Measurements from ENCODE around the gene MYO3A. TPM values are rescaled to one million over a fixed set of nuclear protein-coding genes. Genes with fewer than 3 reads are reported as not detected.

MYO3A gene
- total and polyA plus RNA-seq, 2 experiments from 2014 or later: 3.0 to 10.7 TPM

GRCh38 chr10:26214551-26215395 is 280.7 kb downstream of the MYO3A start:
- Histone ChIP-seq H2AFZ (peak overlapping the region; percentile 75), H3K4me3 (peak overlapping the region; percentile 75), H3K27me3 (ENCODE audit: insufficient read depth) (peaks cover 94% of the 10 kb centered on the region), H3K36me3 (ENCODE audit: insufficient read depth) (no peaks in the 10 kb centered on the region), H3K9me2 (ENCODE audit: insufficient read depth) (no peaks in the 10 kb centered on the region), H4K20me1 (replicated peaks; ENCODE audit: insufficient read depth) (no peaks in the 10 kb centered on the region), H3K4me2 (peak overlapping the region; percentile 91), H3F3A (replicated peaks; ENCODE audit: low read depth) (peaks cover 12% of the 10 kb centered on the region; the same call in 1 of the 2 replicates), H3K79me2 (replicated peaks; ENCODE audit: insufficient read depth) (no peaks in the 10 kb centered on the region), H3K4me1 (ENCODE audit: insufficient read depth) (peaks cover 55% of the 10 kb centered on the region), H3K27ac (ENCODE audit: low read depth) (peak overlapping the region; percentile 28; the same call in 1 of the 2 replicates)
- peak; percentile 3 for ATAC-seq
- DNase-seq (ENCODE audit: low spot score): peak; percentile 61
- TF ChIP-seq, protein P1, sequence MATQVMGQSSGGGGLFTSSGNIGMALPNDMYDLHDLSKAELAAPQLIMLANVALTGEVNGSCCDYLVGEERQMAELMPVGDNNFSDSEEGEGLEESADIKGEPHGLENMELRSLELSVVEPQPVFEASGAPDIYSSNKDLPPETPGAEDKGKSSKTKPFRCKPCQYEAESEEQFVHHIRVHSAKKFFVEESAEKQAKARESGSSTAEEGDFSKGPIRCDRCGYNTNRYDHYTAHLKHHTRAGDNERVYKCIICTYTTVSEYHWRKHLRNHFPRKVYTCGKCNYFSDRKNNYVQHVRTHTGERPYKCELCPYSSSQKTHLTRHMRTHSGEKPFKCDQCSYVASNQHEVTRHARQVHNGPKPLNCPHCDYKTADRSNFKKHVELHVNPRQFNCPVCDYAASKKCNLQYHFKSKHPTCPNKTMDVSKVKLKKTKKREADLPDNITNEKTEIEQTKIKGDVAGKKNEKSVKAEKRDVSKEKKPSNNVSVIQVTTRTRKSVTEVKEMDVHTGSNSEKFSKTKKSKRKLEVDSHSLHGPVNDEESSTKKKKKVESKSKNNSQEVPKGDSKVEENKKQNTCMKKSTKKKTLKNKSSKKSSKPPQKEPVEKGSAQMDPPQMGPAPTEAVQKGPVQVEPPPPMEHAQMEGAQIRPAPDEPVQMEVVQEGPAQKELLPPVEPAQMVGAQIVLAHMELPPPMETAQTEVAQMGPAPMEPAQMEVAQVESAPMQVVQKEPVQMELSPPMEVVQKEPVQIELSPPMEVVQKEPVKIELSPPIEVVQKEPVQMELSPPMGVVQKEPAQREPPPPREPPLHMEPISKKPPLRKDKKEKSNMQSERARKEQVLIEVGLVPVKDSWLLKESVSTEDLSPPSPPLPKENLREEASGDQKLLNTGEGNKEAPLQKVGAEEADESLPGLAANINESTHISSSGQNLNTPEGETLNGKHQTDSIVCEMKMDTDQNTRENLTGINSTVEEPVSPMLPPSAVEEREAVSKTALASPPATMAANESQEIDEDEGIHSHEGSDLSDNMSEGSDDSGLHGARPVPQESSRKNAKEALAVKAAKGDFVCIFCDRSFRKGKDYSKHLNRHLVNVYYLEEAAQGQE (IDR thresholded peaks at IDR 0.05; ENCODE audit: unreplicated experiment): peak; percentile 18
- TF ChIP-seq EZH2 (IDR thresholded peaks at IDR 0.05; ENCODE audit: low read depth, unreplicated experiment): peak; percentile 56
- no peak for TF ChIP-seq ZNF114 (CRISPR knock-in tag; IDR thresholded peaks at IDR 0.05)
- H3K36me3 Mint-ChIP-seq (ENCODE audit: low read depth): no peaks in the 10 kb centered on the region; the same call in 2 of the 3 replicates
- peaks cover 54% of the 10 kb centered on the region for H3K27me3 Mint-ChIP-seq (ENCODE audit: insufficient read depth, low read depth, poor library complexity)
- peak overlapping the region; percentile 76 for H3K4me3 Mint-ChIP-seq
- no peaks in the 10 kb centered on the region; the same call in 2 of the 3 replicates for H3K9me3 Mint-ChIP-seq
- peaks cover 51% of the 10 kb centered on the region for H3K4me1 Mint-ChIP-seq
- no peak overlapping the region for H3K27ac Mint-ChIP-seq

DNA sequence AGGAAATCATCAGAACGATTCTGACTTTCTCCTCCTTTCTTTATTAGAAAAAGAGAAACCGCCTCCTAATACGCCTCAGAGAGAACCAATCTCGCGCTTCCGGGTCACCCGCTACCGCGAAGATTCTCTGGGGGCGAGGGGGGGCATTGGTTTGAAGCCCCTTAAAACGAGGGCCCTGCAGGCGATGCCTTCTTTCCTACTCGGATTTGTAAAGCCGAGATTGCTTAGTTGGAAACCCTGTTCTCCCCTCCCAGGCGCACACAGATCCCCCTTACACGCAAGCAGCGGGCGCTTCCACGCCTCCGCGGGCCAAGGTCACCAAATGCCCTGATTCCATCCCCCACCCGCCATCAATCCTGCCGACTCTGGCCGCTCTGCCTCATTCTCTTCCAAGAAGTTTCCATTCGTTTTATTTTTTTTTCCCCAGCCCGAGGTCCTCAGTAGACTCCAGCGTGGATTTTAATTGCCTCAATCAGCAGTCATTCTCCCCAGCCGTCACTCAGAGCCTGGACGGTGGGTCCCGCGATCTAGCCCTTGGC is 281.4 kb downstream of the MYO3A start:
- no peaks in the 10 kb centered on the region for H3K36me3 ChIP-seq (ENCODE audit: insufficient read depth)
- H3K27ac Mint-ChIP-seq: no peak overlapping the region
- H2AFZ ChIP-seq: peak overlapping the region; percentile 75
- no peaks in the 10 kb centered on the region for H3K9me2 ChIP-seq (ENCODE audit: insufficient read depth)
- peak overlapping the region; percentile 91 for H3K4me2 ChIP-seq
- H3K9me3 Mint-ChIP-seq: no peaks in the 10 kb centered on the region; the same call in 2 of the 3 replicates
- peaks cover 55% of the 10 kb centered on the region for H3K4me1 Mint-ChIP-seq
- H3K27me3 ChIP-seq (ENCODE audit: insufficient read depth): peaks cover 94% of the 10 kb centered on the region
- DNase-seq (ENCODE audit: low spot score) (peak; percentile 17), ATAC-seq (no peak)
- peaks cover 60% of the 10 kb centered on the region for H3K27me3 Mint-ChIP-seq (ENCODE audit: insufficient read depth, low read depth, poor library complexity)
- no peak overlapping the region for H3K27ac ChIP-seq (ENCODE audit: low read depth)
- TF ChIP-seq, protein P2, sequence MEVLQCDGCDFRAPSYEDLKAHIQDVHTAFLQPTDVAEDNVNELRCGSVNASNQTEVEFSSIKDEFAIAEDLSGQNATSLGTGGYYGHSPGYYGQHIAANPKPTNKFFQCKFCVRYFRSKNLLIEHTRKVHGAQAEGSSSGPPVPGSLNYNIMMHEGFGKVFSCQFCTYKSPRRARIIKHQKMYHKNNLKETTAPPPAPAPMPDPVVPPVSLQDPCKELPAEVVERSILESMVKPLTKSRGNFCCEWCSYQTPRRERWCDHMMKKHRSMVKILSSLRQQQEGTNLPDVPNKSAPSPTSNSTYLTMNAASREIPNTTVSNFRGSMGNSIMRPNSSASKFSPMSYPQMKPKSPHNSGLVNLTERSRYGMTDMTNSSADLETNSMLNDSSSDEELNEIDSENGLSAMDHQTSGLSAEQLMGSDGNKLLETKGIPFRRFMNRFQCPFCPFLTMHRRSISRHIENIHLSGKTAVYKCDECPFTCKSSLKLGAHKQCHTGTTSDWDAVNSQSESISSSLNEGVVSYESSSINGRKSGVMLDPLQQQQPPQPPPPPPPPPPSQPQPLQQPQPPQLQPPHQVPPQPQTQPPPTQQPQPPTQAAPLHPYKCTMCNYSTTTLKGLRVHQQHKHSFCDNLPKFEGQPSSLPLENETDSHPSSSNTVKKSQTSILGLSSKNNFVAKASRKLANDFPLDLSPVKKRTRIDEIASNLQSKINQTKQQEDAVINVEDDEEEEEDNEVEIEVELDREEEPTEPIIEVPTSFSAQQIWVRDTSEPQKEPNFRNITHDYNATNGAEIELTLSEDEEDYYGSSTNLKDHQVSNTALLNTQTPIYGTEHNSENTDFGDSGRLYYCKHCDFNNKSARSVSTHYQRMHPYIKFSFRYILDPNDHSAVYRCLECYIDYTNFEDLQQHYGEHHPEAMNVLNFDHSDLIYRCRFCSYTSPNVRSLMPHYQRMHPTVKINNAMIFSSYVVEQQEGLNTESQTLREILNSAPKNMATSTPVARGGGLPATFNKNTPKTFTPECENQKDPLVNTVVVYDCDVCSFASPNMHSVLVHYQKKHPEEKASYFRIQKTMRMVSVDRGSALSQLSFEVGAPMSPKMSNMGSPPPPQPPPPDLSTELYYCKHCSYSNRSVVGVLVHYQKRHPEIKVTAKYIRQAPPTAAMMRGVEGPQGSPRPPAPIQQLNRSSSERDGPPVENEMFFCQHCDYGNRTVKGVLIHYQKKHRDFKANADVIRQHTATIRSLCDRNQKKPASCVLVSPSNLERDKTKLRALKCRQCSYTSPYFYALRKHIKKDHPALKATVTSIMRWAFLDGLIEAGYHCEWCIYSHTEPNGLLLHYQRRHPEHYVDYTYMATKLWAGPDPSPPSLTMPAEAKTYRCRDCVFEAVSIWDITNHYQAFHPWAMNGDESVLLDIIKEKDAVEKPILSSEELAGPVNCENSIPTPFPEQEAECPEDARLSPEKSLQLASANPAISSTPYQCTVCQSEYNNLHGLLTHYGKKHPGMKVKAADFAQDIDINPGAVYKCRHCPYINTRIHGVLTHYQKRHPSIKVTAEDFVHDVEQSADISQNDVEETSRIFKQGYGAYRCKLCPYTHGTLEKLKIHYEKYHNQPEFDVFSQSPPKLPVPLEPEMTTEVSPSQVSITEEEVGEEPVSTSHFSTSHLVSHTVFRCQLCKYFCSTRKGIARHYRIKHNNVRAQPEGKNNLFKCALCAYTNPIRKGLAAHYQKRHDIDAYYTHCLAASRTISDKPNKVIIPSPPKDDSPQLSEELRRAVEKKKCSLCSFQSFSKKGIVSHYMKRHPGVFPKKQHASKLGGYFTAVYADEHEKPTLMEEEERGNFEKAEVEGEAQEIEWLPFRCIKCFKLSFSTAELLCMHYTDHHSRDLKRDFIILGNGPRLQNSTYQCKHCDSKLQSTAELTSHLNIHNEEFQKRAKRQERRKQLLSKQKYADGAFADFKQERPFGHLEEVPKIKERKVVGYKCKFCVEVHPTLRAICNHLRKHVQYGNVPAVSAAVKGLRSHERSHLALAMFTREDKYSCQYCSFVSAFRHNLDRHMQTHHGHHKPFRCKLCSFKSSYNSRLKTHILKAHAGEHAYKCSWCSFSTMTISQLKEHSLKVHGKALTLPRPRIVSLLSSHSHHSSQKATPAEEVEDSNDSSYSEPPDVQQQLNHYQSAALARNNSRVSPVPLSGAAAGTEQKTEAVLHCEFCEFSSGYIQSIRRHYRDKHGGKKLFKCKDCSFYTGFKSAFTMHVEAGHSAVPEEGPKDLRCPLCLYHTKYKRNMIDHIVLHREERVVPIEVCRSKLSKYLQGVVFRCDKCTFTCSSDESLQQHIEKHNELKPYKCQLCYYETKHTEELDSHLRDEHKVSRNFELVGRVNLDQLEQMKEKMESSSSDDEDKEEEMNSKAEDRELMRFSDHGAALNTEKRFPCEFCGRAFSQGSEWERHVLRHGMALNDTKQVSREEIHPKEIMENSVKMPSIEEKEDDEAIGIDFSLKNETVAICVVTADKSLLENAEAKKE (CRISPR knock-in tag; IDR thresholded peaks at IDR 0.05): no peak
- TF ChIP-seq POLR2AphosphoS5 (IDR thresholded peaks at IDR 0.05; ENCODE audit: low read depth) (no peak), ZNF114 (CRISPR knock-in tag; IDR thresholded peaks at IDR 0.05) (no peak), ETS1 (IDR thresholded peaks at IDR 0.05) (no peak), CREB1 (CRISPR knock-in tag; IDR thresholded peaks at IDR 0.05; ENCODE audit: low read depth) (no peak), NANOG (IDR thresholded peaks at IDR 0.05; ENCODE audit: borderline replicate concordance) (no peak), JUNB (IDR thresholded peaks at IDR 0.05; ENCODE audit: unreplicated experiment) (no peak)
- H3K4me1 ChIP-seq (ENCODE audit: insufficient read depth): peaks cover 62% of the 10 kb centered on the region
- no peaks in the 10 kb centered on the region for H4K20me1 ChIP-seq (replicated peaks; ENCODE audit: insufficient read depth)
- H3K4me3 ChIP-seq: peak overlapping the region; percentile 75
- peaks cover 12% of the 10 kb centered on the region; the same call in 1 of the 2 replicates for H3F3A ChIP-seq (replicated peaks; ENCODE audit: low read depth)
- no peaks in the 10 kb centered on the region; the same call in 2 of the 3 replicates for H3K36me3 Mint-ChIP-seq (ENCODE audit: low read depth)
- H3K4me3 Mint-ChIP-seq: peak overlapping the region; percentile 76
- no peaks in the 10 kb centered on the region for H3K79me2 ChIP-seq (replicated peaks; ENCODE audit: insufficient read depth)
